Activated CD4-positive, alpha-beta T cell treated with anti-CD3 and anti-CD28 coated beads for 36 hours (primary cell): ENCODE results near the gene ZNF595. TPM values are rescaled to one million over a fixed set of nuclear protein-coding genes. Genes with fewer than 3 reads are reported as not detected.
"Not testable (repeated sequence)": the region's sequence is repeated elsewhere in the genome, so short reads cannot be mapped to it uniquely, and the experiment has no call there.

Experiments
- ATAC-seq: fragments of 200-7000 bp; cut with Tn5 transposase; one replicate; pipeline ENCODE4 v1.10.0; 2021; ENCODE audit warnings: mild to moderate bottlenecking, moderate library complexity
- CTCF ChIA-PET: fragments of 350-600 bp; sonication (Branson Sonifier 250); formaldehyde crosslinking; loops from one replicate; lab custom pipeline; 2021; ENCODE audit warnings: antibody characterized with exemption; lab: Charles Lee
- POLR2A ChIA-PET: fragments of 350-600 bp; sonication (Branson Sonifier 250); formaldehyde crosslinking; loops from one replicate; lab custom pipeline; 2021; ENCODE audit warnings: antibody characterized with exemption, inconsistent platforms; lab: Charles Lee
- DNase-seq: peaks from one replicate; pipeline ENCODE4 v3.0.0-alpha.2; 2020
- H3K27ac Mint-ChIP-seq: one replicate; pipeline ENCODE4 v1.8.0; 2021; ENCODE audit warnings: mixed read lengths
- H3K27me3 Mint-ChIP-seq: one replicate; pipeline ENCODE4 v1.8.0; 2021; ENCODE audit warnings: mixed read lengths
- H3K36me3 Mint-ChIP-seq: one replicate; pipeline ENCODE4 v1.8.0; 2021; ENCODE audit warnings: low read depth, mixed read lengths
- H3K4me1 Mint-ChIP-seq: one replicate; pipeline ENCODE4 v1.8.0; 2021; ENCODE audit warnings: mixed read lengths
- H3K4me3 Mint-ChIP-seq: one replicate; pipeline ENCODE4 v1.8.0; 2021; ENCODE audit warnings: mild to moderate bottlenecking, moderate library complexity, mixed read lengths
- H3K9me3 Mint-ChIP-seq: one replicate; pipeline ENCODE4 v1.8.0; 2021; ENCODE audit warnings: low read depth, mixed read lengths
- intact Hi-C, 2 experiments: fragments of 100-400 bp; cut with DNase I in 1 of 2; cut with micrococcal nuclease in 1 of 2; formaldehyde crosslinking; loops; one replicate each; pipeline versions ENCODE4 v1.14.2 to v1.15.1; 2022 to 2024; cut with DNase I, micrococcal nuclease
- total RNA-seq, 2 experiments: library from RNA; stranded (reverse); gene quantifications; one replicate each; pipeline ENCODE4 v1.2.3, GENCODE V29; 2021

ZNF595 gene
- total RNA-seq, result 10 to 100 TPM; 17.1 to 24.6 TPM

DNA sequence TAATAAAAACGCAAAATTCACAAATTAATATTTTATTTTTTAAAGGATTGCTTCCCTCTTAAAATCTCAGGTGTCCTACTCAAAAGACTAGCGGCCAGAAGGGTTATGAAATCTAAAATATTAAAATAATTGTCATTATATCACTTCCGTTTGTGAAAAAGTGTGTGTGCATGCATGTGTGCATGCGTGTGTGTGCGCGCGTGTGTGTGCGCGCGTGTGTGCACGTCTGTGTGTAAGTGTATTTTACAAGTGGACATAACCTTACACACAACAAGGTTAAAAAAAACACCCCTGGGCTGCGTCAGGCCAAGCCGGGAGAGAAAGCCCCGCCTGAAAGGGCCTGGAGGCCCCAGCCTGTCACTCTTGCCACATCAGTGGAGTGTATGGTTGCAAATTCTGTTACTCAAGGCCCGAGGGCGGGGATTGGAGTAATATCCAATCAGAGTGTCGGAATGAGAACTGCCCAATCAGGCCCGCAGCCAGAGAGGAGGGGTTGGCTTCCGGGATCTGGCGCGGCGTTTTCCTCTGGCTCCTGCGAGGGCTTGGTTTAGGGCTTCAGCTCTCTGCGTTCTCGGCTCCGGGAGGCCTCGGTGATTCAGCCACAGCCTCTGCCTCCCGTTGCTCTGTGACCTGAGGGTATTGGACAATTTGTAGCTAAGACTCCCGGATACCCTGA, at the start of gene ZNF595:
Gene ZNF595, plus strand, starts transcription at position 518 of the 676 bp plus-strand sequence. CDS start 168 bp downstream, outside the sequence.
- peak; percentile 70 for DNase-seq
- H3K27me3 Mint-ChIP-seq, H3K27ac Mint-ChIP-seq, intact Hi-C loops, H3K36me3 Mint-ChIP-seq, H3K4me1 Mint-ChIP-seq, H3K4me3 Mint-ChIP-seq, H3K9me3 Mint-ChIP-seq: not testable (repeated sequence)
- CTCF ChIA-PET, result interaction anchor here (0.8 to 1.4 kb wide), 2 partner anchors 10 to 17 kb away, joined by 3 read pairs; no protein-coding TSS in a partner anchor
- peak; percentile 95 for ATAC-seq
- POLR2A ChIA-PET, result interaction anchor here (1.1 to 1.4 kb wide), 2 partner anchors 71 to 158 kb away, joined by 3 to 5 read pairs; partner anchors contain the start of gene ZNF718

GRCh38 chr4:9937-10870, 42.9 kb upstream of the ZNF595 start:
- H3K27me3 Mint-ChIP-seq, POLR2A ChIA-PET, H3K4me3 Mint-ChIP-seq, intact Hi-C loops, H3K27ac Mint-ChIP-seq, CTCF ChIA-PET, ATAC-seq, H3K4me1 Mint-ChIP-seq, H3K9me3 Mint-ChIP-seq, H3K36me3 Mint-ChIP-seq: not testable (repeated sequence)
- peak; percentile 10 for DNase-seq

DNA sequence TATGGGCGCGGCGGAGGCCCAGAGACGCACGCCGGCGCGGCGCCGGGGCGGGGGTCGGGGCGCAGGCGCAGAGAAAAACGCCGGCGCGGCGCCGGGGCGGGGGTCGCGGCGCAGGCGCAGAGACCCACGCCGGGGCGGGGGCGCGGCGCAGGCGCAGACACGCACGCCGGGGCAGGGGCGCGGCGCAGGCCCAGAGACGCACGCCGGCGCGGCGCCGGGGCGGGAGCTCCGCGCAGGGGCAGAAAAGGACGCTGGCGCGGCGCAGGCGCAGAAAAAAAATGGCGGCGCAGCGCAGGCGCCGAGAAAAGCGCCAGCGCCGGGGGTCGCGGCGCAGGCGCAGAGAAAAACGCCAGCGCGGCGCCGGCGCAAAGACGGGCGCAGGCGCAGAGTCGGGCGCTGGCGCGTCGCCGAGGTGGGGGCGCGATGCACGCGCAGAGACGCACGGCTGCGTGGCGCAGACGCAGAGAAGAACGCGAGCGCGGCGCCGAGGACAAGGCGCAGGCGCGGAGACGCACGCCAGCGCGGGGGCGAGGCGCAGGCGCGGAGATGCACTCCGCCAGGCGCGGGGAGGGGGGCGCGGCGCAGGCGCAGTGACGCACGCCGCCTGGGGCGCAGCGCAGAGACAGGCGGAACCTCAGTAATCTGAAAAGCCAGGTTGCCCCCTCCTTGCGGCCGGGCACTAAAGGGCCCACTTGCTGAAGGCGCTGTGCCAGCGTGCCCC, 41.9 kb upstream of the ZNF595 start:
- ATAC-seq, POLR2A ChIA-PET: not testable (repeated sequence)

DNA sequence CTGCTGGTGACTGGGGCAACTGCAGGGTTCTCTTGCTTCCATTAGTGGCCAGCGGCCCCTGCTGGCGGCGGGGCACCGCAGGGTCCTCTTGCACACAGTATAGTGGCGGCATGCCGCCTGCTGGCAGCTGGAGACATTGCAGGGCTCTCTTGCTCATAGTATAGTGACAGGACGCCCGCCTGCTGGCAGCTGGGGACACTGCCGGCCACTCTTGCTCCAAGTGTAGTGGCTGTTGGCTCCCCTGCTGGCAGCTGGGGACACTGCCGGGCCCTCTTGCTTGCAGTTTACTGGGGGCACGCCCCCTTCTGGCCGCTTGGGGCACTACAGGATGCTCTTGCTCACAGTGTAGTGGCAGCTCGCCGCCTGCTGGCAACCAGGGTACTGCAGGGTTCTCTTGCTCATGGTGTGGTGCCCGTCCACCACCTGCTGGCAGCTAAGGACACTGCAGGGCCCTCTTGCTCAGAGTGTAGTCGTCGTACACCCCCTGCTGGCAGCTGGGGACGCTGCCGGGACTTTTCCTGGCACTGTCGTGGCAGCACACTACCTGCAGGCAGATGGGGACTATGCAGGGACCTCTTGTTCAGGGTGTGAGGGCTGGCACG, 41.2 kb upstream of the ZNF595 start:
- POLR2A ChIA-PET, H3K9me3 Mint-ChIP-seq, H3K27ac Mint-ChIP-seq, H3K27me3 Mint-ChIP-seq, H3K4me1 Mint-ChIP-seq, intact Hi-C loops, H3K4me3 Mint-ChIP-seq, H3K36me3 Mint-ChIP-seq: not testable (repeated sequence)
- CTCF ChIA-PET, result interaction anchor here (1.3 kb wide), 1 partner anchor 225 kb away, joined by 3 read pairs; no protein-coding TSS in a partner anchor
- DNase-seq (peak; percentile 74), ATAC-seq (peak; percentile 90)

More for the DNA sequence above, 41.9 kb upstream of the ZNF595 start:
- CTCF ChIA-PET, result interaction anchor here (1.3 kb wide), 1 partner anchor 226 kb away, joined by 3 read pairs; no protein-coding TSS in a partner anchor
- H3K27ac Mint-ChIP-seq, H3K36me3 Mint-ChIP-seq, H3K4me3 Mint-ChIP-seq, H3K4me1 Mint-ChIP-seq, DNase-seq, H3K9me3 Mint-ChIP-seq, H3K27me3 Mint-ChIP-seq, intact Hi-C loops: not testable (repeated sequence)

DNA sequence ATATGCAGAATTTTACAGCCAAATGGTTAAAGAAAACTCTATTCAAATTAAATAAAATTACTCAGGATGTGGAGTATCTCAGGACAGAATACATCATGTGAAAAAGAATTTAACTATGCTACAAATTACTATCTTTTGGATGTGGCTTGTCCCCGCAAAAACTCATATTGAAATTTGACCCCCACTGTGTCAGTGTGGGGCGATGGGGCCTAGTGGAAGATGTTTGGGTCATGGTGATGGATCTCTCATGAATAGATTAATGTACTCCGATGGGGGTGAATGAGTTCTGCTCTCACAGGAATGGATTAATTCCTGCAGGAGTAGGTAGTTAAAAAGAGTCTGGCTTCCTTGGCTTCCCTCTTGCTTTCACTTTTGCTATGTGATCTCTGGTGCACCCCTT, 35.0 kb upstream of the ZNF595 start:
- DNase-seq, POLR2A ChIA-PET, H3K27me3 Mint-ChIP-seq, ATAC-seq, H3K36me3 Mint-ChIP-seq, H3K9me3 Mint-ChIP-seq, CTCF ChIA-PET, H3K27ac Mint-ChIP-seq, H3K4me1 Mint-ChIP-seq, H3K4me3 Mint-ChIP-seq, intact Hi-C loops: not testable (repeated sequence)

DNA sequence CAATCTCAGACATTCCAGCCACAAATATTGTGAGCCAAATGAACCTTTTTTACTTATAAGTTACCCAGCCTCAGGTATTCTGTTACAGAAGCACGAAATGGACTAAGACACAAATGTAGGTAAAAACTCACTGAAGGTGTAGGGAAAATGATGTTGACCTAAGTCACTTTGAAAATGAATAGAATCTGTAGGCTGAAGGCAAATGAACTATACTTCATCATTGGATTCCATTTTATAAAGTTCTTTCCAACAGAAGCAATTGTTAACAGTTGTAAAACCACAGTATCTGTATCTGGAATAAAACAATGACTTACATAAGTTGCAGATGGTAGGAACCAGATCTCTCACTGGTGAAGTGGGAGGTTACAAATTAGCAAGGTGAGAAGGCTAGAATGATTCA, 34.5 kb upstream of the ZNF595 start:
- H3K27ac Mint-ChIP-seq, POLR2A ChIA-PET, H3K4me1 Mint-ChIP-seq, intact Hi-C loops, ATAC-seq, H3K4me3 Mint-ChIP-seq, CTCF ChIA-PET, H3K36me3 Mint-ChIP-seq, DNase-seq, H3K9me3 Mint-ChIP-seq, H3K27me3 Mint-ChIP-seq: not testable (repeated sequence)

- intact Hi-C loops, DNase-seq, H3K9me3 Mint-ChIP-seq, CTCF ChIA-PET, H3K4me1 Mint-ChIP-seq, POLR2A ChIA-PET, H3K36me3 Mint-ChIP-seq, ATAC-seq, H3K27me3 Mint-ChIP-seq, H3K27ac Mint-ChIP-seq, H3K4me3 Mint-ChIP-seq: not testable (repeated sequence)
Observed at GRCh38 chr4:22882-23281, 30.2 kb upstream of the ZNF595 start.

GRCh38 chr4:24359-24758, 28.8 kb upstream of the ZNF595 start:
- H3K27me3 Mint-ChIP-seq, ATAC-seq: not testable (repeated sequence)

GRCh38 chr4:27501-27900, 25.6 kb upstream of the ZNF595 start:
- intact Hi-C loops, DNase-seq, H3K4me3 Mint-ChIP-seq, H3K9me3 Mint-ChIP-seq, POLR2A ChIA-PET, ATAC-seq, H3K27me3 Mint-ChIP-seq, H3K27ac Mint-ChIP-seq, H3K4me1 Mint-ChIP-seq, H3K36me3 Mint-ChIP-seq: not testable (repeated sequence)
- CTCF ChIA-PET, result interaction anchor here (0.6 to 0.7 kb wide), 2 partner anchors 62 to 209 kb away, joined by 3 to 4 read pairs; no protein-coding TSS in a partner anchor

More at GRCh38 chr4:24359-24758, 28.8 kb upstream of the ZNF595 start:
- H3K36me3 Mint-ChIP-seq, POLR2A ChIA-PET, intact Hi-C loops, H3K27ac Mint-ChIP-seq, CTCF ChIA-PET, DNase-seq, H3K4me1 Mint-ChIP-seq, H3K9me3 Mint-ChIP-seq, H3K4me3 Mint-ChIP-seq: not testable (repeated sequence)

DNA sequence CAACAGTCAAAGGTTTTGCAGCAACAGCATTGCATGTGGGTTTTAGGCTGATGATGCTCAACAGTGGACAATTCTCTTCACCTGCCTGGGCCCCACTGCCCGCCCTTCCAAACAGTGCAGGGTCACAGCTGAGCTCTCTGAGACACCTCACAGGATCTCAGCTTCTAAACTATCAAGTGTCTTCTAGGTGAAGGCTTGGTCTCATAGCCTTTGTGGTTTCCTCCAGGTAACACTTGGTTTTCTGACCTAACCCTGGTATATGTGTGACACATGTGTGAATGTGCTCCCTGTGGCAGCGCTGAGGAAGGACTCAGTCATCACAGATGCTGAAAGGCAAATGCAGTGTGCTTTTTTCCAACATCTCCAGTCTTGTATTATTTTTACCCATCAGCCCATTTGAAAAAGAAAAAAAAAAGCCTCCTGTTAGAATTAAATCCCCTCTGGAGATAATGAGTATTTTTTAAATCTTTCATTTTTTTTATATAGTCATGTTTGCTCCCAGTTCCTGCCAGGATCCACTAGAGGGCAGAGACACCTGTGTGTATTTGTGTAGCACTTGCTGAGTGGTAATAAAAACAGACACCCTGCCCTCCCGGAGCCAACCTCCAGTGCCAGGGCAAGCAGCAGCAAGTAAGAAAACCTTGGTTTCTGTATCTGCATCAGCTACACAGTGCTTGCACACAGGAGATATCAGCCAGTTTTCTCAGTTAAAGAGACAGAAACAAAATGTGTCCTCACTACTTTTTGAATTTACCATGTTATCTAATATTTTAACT, 24.2 kb upstream of the ZNF595 start:
- peak; percentile 62 for DNase-seq

More for the DNA sequence above, 24.2 kb upstream of the ZNF595 start:
- H3K27me3 Mint-ChIP-seq, H3K27ac Mint-ChIP-seq, intact Hi-C loops, H3K4me1 Mint-ChIP-seq, POLR2A ChIA-PET, H3K4me3 Mint-ChIP-seq, H3K9me3 Mint-ChIP-seq, H3K36me3 Mint-ChIP-seq: not testable (repeated sequence)
- ATAC-seq, result peak; percentile 68
- CTCF ChIA-PET, result interaction anchor here (0.6 to 1.5 kb wide), 3 partner anchors 14 to 214 kb away, joined by 3 to 9 read pairs (median 6); no protein-coding TSS in a partner anchor
